HG02884 (cell line): Measurements from ENCODE around the gene PDRG1.
A peak's percentile ranks its signal among the peaks of the same experiment; 100 is the strongest.
"Not testable (repeated sequence)": the region's sequence is repeated elsewhere in the genome, so short reads cannot be mapped to it uniquely, and the experiment has no call there.

Source experiments
- ATAC-seq: cut with Tn5 transposase; IDR thresholded peaks from one replicate; pipeline ENCODE4 v1.9.1; 2021; ENCODE audit warnings: mild to moderate bottlenecking, moderate library complexity; ENCODE audit not compliant: unreplicated experiment

Gene PDRG1

DNA sequence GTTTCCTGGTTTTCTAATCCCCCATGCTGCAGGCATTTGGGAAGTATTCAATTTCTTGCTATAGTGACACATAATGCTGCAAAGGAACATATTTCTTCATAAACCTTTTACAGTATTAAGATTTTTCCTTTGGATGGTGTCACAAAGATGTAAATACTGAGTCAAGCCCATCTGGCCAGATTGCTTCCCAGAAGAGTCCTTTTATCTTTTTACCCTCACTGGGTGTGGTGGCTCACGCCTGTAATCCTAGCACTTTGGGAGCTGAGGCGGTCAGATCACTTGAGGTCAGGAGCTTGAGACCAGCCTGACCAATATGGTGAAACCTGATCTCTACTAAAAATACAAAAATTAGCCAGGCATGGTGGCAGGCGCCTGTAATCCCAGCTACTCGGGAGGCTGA is 22.2 kb downstream of the PDRG1 start:
- ATAC-seq = not testable (repeated sequence)

GRCh38 chr20:31927627-31928159 is 24.2 kb downstream of the PDRG1 start:
- no peak for ATAC-seq

DNA sequence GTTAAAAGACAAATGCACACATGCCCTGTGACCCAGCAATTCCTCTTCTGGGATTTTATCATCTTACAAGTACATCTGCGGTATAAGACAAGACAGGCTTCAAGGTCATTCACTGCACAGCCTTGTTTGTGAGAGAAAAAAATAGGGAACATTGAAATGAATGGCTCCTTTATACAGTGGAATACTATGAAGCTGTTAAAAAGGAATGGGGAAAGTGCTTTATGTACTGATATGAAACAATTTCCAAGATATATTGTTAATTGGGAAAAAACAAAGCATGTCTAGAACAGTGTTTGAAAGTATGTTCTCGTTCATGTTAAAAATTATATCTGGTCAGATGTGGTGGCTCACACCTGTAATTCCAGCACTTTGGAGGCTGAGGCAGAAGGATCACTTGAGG is 25.4 kb downstream of the PDRG1 start:
- no peak for ATAC-seq

DNA sequence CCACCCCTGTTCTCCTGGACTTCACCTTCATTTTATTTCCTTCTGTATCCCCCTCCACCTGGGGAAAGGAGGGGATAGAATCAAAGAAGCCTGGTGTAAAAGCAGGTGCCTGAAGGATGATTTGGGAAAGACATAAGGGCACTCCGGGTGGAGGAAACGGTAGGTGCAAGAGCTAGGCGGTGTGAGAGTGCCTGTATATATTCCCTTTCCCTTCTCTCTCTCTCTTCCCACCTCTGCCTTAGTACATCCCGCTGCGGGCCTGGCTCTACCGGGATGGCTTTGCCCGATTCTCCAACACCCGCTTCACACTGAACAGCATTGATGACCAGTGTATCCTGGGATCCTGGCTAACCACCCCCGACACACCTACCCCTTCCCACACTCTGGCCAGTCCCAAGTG is 26.2 kb downstream of the PDRG1 start:
- no peak for ATAC-seq

- ATAC-seq = no peak
Measured at GRCh38 chr20:31924561-31924960, 27.3 kb downstream of the PDRG1 start.

DNA sequence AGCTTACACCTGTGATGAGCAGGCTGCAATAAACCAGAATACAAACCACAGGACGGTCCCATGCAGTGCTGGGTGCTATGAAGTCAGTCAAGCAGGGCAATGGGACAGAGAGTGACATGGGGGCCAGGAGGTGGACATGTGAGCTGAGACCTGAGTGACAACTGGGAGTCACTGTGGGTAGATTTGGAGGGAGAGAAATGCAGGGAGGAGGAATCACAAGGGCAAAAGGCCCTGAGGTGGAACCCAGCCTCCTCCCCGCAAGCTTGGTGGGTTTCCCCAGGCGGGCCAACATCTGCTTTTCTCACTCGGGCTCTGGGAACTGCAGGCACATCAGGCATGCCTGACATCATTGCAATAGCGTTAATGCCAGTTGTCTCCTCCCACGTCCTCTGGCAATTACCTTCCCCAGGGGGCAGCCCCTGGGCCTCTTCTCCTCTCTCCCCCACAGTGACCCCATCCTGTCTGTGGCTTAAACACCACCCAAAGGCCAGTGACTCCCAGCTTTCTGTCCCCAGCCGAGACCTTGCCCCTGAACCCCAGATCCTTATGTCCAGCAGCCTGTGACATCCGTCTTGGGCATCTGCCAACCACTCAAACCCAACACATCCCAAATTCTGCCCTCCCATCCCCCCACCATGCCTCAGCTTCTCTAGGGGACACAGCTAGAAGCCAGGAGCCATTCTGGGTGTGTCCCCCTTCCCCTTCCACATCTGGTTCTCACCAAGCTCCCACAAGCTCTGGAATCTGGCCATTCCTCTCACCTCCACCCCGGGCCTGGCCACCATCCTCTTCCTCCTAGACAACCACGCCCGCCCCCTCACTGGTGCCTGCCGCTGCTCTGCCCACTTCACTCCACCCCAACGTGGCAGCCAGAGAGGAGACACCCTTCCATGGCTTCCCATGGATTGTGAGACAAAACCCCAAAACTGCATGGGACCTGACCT is 28.2 kb downstream of the PDRG1 start:
- peak; percentile 56 for ATAC-seq

DNA sequence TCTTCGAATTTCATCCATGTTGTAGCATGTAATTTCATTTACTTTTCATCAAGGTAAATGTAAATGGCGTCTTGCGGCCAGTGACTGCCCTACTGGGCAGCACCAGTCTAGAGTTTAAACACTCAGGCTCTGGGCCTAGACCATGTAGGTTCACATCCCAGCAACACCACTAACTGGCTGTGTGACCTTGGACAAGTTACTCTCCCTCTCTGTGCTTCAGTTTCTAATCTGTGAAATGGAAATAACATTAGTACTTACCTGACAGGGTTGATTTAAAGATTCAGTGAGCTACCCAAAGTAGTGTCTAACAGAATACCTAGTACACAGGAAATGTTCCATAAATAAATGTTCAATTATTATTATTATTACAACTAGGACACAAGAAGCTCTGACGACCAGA is 29.3 kb downstream of the PDRG1 start:
- ATAC-seq = no peak

DNA sequence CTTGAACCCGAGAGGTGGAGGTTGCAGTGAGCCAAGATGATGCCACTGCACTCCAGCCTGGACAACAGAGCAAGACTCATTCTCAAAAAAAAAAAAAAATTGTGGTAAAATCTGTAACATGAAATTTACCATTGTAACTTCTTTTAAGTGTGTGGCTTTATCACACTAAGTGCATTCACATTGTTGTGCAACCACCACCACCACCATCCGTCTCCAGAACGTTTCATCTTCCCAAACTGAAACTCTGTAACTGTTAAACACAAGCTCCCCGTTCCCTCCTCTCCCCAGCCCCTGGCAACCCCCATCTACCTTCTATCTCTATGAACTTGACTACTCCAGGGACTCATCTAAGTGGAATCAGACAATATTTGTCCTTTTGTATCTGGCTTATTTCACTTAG is 29.7 kb downstream of the PDRG1 start:
- ATAC-seq = no peak

GRCh38 chr20:31921480-31921879 is 30.4 kb downstream of the PDRG1 start:
- ATAC-seq = not testable (repeated sequence)

GRCh38 chr20:31920275-31920855 is 31.5 kb downstream of the PDRG1 start:
- ATAC-seq = no peak

DNA sequence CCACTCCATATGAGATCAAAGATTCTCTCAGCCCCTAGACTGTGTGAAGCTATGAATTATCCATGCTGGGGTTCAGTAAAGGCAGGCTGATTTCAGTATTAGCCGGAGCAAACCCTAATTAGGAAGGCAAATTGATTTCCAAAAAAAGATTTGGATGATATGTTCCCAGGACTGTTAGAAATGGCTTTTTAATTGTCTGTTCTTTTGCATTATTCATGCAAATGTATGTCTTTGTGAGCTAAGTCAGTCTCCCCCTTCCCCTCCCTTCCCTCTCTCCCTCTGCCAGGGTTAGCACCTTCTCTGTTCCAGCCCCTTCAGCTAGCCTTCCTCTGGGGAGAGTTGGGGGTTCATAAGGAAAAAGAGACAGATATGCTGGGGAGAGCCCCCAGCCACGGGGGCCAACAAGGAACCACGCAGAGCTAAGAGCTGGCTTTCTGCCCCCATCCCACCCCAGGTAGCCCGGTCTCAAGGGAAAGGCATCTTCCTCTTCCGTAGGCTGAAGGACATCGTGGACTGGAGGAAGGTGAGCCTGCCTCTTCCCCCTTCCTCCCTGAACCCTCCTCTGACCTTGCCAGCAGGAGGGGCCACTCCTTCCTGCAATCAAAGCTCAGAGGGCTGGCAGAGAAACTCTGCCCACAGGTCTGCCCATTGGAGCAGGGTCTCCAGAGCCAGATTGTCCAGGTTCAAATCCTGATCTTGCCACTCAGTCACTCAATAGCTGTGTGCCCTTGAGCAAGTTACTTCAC is 32.3 kb downstream of the PDRG1 start:
- no peak for ATAC-seq

DNA sequence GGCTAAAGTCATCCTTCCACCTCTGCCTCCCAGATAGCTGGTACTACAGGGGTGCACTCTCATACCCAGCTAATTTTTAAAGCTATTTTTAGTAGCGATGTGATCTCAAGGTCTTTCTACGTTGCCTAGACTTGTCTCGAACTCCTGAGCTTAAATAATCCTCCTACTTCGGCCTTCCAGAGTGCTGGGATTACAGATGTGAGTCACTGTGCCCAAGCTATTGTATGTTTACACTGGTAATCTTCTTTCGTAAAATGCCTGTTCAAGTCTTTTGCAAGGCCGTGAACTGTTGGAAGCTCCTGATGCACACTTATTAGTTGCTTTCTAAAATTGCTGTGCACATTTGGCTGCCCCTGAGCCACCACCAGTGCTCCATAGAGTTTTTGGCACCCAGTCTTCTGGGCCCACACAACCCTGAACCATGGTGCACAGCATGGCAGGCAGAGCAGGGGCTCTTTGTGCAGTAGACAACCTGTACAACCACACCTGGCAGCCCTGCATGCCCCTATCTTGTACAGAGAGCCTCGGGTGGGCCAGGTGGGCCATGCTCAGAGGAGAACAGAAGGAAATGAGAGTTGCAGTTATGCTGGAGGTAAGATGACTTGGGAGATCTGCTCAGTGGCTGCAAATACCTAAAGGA is 33.3 kb downstream of the PDRG1 start:
- no peak for ATAC-seq

GRCh38 chr20:31917962-31918412 is 33.9 kb downstream of the PDRG1 start:
- ATAC-seq = not testable (repeated sequence)

DNA sequence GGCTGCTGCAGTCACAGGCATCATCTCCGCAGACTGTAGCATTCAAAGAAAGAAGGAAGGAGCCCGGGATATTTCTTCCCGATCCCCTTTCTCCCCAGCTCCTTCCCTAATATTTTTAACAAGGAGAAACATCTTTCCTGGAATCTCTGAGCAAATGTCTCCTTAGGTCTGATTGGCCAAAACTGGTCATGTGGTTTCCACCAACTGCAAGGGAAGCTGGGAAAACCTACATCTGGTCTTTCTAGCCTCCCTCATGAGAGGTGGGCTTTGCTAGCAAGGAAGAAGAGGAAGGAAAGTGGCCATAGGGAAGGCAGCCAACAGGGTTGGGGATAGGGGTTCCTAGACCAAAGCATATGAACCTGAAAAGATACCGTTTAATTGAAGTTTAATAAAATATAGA is 35.1 kb downstream of the PDRG1 start:
- no peak for ATAC-seq

- no peak for ATAC-seq
Measured at GRCh38 chr20:31915491-31916280, 36.2 kb downstream of the PDRG1 start.

- no peak for ATAC-seq
Measured at GRCh38 chr20:31914170-31914569, 37.7 kb downstream of the PDRG1 start.

GRCh38 chr20:31913431-31914157 is 38.3 kb downstream of the PDRG1 start:
- no peak for ATAC-seq

DNA sequence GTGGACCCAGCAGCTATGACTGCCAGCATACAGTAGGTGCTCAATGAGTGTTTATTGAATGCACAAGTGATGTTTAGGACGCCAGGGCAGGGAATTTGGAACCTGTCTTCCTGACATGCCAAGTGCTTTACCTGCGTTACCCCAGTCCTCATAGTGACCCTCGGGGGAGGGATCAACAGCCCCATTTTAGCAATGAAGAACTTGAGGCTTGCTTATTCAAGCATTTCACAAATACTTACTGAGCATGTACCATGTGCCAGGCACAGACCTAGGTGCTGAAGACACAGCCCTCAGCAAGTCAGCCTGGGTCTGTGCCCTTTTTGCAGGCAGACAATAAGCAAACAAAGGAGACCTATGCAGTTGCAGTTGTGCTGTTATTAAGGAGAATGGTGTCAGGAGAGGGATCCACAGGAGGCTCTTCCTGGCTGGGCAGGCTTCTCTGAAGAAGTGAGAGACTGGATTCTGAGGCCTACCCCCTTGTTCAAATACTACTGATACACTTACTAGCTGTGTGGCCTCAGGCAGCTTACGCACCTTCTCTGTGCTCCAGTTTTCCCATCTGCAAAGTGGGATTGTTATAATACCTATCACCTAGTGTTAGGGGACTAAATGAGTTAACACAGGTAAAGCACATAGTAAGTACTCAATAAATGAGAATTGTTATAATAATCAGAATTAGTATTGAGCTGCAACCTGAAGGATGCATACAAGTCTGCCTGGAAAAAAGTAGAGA is 41.6 kb downstream of the PDRG1 start:
- no peak for ATAC-seq
